ENCODE data around the gene CDK8.

The CDK8 gene

GRCh38 chr13:26323127-26323526 is 69.2 kb downstream of the CDK8 start:
- DNase-seq: no peak

GRCh38 chr13:26323764-26324163 is 69.8 kb downstream of the CDK8 start:
- DNase-seq: no peak

DNA sequence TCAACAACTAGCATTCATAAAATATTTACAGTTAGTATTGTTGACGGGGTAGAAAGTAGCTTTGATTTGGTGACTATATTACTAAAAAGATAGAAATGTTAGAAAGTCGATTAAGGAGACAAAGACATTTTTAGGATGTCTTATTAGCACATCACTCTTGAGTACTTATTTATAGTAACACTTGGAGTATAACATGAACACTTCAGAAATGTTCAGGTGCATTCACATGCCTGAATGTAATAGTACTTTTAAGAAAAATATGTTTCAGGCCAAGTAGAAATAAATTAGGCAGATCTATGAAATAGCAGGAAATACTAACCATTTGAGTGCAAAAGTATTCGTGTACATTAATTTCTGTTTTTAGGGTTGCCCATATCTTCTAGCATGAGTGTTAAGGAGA is 70.4 kb downstream of the CDK8 start:
- no peak for DNase-seq

- DNase-seq: no peak
Measured at GRCh38 chr13:26324867-26325266, 70.9 kb downstream of the CDK8 start.

DNA sequence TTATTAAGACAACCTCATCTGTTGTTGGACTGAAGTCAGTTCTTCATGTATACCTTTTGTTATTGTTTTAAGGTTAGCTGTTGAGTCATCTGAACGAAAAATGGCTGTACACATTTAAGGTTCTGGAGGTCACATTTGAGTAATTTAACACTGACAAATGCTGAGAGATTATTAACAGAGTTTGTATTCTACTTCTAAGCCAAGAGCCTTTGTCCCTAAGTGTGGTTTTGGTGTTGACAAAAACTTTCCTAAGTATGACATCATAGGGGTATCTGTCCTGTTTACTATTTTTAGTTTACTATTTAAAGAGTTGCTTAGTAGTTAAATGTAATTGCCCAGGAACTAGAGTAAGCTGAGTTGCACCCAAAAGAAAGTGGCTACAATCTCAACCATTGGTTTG is 71.9 kb downstream of the CDK8 start:
- no peak for DNase-seq

GRCh38 chr13:26326562-26326961 is 72.6 kb downstream of the CDK8 start:
- no peak for DNase-seq

DNA sequence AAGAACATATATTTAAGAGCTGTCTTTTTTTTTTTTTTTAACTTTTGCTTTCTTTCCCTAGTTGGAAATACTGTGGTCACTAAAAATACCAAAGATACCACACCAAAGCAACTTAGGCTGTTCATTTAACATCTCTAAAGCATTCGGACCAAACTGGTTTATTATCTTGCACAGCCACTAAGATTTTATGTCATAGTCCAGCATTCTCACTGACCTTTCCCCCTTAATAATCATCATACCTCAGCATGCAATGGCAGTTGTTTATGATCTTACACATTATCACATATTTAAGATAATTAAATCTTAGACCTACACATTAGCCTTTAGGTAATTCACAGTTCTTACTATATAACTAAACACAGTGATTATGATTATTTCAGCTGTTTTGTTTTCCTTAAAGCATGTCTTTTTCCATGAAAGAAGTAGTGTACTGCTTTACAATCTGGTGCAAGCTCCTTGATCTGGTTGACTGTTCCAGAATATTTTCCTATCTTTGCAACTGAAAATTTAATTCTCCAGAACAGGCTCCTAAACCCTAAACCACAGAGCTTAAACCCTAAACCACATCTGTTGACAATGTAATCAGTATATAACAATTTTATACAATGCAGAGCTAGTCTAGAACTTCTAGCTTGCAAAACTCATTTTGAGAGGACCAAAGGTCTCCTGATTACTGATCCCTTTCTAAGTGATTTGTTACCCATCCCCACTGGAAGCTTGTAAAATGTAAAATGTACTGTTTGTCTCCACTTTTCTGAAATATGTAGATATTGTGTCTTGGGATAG is 74.2 kb downstream of the CDK8 start:
- DNase-seq: no peak

DNA sequence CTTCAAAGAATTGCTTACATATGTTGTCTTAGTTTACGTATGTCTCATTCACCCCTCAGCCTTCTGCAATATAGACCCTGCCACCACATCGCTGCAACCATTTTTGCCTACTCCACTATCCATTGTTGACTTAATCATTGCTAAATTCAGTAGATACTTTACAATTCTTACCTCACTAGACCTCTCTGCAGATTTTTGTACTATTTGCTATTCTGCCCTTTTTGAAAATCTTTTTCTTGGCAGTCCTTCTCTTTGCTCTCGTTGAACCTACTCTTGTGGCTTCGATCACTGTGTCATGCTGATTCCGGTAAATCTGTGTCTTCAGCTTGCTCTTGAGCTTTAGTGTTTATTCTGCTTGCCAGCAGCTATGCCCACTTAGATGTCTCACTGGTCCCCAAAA is 81.2 kb downstream of the CDK8 start:
- DNase-seq: no peak

DNA sequence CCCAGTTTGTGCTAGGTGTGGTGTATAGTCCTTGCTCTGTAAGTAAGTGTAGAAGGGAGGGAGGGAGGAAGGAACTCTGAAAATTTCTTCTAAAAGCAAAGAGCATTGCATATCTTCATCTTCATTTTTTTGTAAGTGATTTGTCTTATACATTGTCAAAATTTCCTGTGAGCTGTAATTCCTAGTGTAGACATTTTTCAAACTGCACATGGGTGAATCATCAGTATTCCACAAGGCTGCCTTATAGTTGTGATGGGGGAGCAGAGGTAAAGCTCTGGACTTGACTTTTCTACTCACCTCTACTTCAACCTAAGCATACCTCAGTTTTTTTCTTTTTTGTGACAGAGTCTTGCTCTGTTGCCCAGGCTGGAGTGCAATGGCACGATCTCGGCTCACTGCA is 86.9 kb downstream of the CDK8 start:
- DNase-seq: no peak

DNA sequence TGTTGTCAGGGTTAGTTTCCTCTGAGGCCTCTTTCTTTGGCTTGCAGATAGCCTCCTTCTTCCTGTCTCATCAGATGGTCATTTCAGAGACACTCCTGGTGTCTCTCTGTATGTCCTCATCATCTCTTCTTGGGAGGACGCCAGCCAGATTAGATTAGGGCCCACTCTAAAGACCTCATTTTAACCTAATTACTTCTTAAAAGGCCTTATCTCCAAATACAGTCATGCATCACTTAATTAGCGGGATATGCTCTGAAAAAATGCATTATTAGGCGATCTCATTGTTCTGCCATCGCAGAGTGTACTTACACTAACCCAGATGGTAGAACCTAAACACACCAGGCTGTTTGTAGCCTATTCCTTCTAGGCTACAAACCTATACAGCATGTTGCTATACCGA is 89.0 kb downstream of the CDK8 start:
- no peak for DNase-seq

DNA sequence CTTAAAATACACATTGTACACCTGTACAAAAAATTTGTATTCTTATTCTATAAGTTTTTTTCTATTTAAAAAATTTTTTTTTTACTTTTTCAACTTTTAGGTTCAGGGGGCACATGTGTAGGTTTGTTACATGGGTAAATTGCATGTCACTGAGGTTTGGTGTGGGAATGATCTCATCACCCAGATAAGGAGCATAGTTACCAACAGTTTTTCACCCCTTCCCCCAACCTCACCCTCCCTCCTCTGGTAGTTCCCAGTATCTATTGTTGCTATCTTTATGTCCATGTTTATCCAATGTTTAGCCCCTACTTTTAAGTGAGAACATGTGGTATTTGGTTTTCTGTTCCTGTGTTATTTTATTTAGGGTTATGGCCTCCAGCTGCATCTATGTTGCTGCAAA is 89.9 kb downstream of the CDK8 start:
- DNase-seq: no peak

DNA sequence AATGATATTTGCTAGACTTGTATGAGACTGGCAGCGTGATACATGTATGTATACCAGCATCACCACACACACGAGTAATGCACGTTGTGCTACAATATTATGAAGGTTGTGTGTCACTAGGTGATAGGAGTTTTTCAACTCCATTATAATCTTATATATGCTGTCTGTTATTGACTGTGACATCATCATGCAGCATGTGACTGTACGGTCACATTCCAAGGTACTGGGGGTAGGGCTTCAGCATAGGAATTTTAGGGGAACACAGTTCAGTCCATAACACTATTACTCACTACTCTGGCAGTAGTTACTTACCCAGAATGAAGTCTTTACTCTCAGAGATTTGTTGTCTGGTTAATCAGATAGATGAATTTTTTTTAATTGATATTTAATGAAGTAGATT is 91.1 kb downstream of the CDK8 start:
- no peak for DNase-seq

DNA sequence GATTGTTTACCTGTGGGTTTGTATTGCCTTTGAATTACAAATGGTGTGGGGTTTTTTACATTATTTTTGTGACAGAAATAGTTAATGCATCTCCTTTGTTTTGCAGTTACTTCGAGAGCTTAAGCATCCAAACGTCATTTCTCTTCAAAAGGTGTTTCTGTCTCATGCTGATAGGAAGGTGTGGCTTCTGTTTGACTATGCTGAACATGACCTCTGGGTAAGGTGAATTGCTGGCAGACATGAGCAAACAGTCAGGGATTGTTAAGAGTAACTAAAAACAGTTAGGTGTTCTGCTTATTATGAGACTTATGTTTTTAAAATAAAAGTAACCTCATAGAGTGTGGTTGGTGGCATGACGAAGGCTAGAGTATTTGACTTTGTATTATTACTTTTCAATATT is 95.0 kb downstream of the CDK8 start:
- no peak for DNase-seq

GRCh38 chr13:26362261-26362660 is 108.3 kb downstream of the CDK8 start:
- DNase-seq: no peak

DNA sequence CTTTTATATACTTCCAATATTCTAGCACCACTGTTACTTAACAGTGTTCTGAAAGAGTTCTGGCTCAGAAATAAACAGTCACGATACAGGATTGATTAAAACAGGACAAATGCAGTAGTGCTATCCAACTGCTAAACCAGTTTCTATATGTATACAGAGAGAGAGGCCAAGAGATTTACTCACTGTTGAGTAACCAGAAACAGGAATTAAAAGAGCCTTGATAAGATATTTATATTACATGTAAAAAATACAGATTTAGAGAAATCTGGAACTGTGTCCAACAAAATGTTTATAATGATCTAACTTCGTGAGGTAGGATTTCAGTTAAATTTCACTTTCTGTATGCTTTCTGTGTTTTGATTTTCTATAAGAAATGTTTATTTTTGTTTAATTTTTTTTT is 116.6 kb downstream of the CDK8 start:
- no peak for DNase-seq

- DNase-seq: no peak
Measured at GRCh38 chr13:26372747-26373146, 118.8 kb downstream of the CDK8 start.

GRCh38 chr13:26376430-26376829 is 122.5 kb downstream of the CDK8 start:
- DNase-seq: no peak

DNA sequence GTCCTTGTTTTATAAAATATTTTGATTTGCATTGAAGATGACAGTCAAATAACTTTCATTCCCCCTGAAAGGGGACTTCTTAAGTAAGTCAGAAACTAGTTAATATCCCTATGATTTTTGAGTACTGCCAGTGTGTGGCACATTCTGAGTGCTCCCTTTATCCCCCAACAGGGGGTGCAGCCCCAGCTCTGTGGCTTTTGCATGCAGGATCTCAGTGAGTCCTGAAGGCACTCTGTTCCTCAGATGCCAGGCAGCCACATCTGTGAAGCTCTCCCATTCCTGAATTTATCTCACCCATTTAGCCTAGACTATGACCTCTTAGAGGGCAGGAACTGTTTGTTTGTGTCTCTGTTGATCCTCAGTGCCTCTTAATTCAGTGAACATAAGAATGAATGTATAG is 123.1 kb downstream of the CDK8 start:
- DNase-seq: peak in 1 of 2 donors; percentile 9

GRCh38 chr13:26378116-26378515 is 124.2 kb downstream of the CDK8 start:
- no peak for DNase-seq

DNA sequence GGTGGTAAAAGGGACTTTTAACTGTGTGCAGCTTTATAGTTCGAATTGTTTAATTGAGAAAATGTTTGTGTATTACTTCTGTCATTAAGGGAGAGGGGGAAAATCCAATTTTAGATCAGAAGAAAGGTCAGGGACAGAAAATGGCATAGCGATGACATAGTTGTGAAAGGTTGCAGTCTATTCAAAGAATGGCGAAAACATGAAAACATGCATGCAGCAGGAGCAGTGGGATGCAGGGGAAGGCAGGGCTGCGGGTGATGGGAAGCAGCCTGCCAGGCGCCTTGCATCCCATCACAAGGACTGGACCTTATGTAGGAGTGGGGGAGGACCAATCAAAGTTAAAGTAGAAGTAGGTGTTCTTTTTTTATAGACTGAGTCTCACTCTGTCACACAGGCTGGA is 125.9 kb downstream of the CDK8 start:
- no peak for DNase-seq

DNA sequence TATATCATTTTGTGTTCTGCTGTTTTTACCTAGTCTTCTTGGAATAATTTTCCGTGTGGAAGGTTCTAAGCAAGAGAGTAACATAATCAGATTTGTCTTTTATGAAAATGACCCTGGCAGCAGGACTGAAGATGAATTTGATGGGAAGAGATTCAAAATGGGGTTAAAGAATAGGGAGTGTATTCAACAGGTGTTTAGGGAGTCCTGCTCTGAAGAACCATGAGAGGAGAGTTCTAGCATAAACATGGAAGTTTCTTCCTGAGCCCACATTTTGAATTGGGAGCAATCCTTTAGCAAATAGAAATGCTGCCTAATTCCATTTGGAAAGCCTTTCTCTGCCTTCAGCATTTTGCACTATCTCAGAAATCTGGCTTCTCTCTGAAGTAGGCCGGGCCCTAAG is 127.0 kb downstream of the CDK8 start:
- DNase-seq: no peak

GRCh38 chr13:26382366-26382765 is 128.4 kb downstream of the CDK8 start:
- DNase-seq: no peak

GRCh38 chr13:26382835-26383234 is 128.9 kb downstream of the CDK8 start:
- no peak for DNase-seq

DNA sequence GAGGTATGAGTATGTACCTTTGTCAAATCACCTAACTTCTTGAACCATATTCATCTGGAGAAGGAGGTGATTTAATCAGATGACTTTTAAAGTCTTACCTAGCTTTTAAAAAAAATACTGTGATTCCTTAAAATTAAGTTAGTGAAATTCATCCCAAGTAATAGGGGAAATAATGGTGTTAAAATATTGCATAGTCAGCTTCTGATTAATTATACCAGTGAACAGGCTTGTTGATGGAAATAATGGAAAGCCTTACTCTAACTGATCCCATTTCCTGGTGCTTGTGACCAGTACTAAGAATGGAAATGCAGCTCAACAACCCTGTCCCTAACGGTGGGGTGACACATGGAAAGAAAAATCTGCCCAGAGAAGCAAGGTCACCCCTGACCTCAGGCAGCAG is 130.7 kb downstream of the CDK8 start:
- no peak for DNase-seq

DNA sequence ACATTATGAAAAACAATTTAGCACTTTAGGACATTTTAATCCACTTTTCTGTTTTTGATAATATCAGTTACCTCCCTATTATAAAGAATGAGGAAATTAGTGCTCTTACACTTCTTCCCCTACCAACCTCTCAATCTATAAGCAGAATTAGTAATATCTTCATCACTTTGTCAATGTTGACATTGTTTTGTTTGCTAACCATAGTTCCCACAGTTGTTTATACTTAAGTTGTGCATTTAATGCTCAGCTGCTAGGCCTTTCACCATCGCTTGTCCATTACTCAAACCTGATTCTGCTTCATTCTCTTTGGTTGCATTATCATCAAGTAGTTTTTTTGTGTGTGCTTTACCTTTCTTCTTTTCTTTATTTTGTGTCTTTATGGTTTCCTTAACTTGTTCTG is 132.1 kb downstream of the CDK8 start:
- no peak for DNase-seq

- DNase-seq: no peak
Measured at GRCh38 chr13:26390203-26390602, 136.3 kb downstream of the CDK8 start.
